Ramos (cell line): ENCODE data around the gene CTU2.

Experiments
- in situ Hi-C: fragments of 300-500 bp; cut with MboI; formaldehyde crosslinking; loops from one replicate; pipeline ENCODE4 v1.14.3; 2022; ENCODE audit warnings: low sequenced_read_pairs; ENCODE audit not compliant: unreplicated experiment

Gene CTU2

GRCh38 chr16:88681084-88681680 lies 25.1 kb upstream of the CTU2 start:
- in situ Hi-C loops = no loop called here

- in situ Hi-C loops = no loop called here
These were observed 24.4 kb upstream of the CTU2 start for GRCh38 chr16:88681709-88682451.

DNA sequence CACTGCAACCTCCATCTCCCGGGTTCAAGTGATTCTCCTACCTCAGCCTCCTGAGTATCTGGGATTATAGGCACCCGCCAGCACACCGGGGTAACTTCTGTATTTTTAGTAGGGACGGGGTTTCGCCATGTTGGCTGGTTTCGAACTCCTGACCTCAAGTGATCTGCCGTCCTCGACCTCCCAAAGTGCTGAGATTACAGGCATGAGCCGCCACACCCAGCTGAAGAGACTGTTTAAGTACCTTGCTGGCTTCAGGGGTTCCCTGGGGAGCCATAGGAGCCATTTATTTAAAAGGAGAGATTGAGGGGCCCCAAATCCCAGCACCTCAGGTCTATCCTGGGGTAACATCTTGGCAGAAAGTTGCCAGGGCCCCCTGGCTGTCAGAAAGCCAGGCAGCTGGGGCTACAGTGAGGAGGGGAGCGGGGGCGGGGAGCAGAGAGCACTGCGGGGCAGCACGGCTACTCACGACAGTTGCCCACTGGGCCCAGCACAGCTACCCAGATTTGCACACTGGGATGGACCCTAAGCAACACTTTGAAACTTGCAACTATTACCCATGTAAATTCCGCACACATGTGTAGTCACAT lies 21.6 kb upstream of the CTU2 start:
- in situ Hi-C loops = no loop called here

DNA sequence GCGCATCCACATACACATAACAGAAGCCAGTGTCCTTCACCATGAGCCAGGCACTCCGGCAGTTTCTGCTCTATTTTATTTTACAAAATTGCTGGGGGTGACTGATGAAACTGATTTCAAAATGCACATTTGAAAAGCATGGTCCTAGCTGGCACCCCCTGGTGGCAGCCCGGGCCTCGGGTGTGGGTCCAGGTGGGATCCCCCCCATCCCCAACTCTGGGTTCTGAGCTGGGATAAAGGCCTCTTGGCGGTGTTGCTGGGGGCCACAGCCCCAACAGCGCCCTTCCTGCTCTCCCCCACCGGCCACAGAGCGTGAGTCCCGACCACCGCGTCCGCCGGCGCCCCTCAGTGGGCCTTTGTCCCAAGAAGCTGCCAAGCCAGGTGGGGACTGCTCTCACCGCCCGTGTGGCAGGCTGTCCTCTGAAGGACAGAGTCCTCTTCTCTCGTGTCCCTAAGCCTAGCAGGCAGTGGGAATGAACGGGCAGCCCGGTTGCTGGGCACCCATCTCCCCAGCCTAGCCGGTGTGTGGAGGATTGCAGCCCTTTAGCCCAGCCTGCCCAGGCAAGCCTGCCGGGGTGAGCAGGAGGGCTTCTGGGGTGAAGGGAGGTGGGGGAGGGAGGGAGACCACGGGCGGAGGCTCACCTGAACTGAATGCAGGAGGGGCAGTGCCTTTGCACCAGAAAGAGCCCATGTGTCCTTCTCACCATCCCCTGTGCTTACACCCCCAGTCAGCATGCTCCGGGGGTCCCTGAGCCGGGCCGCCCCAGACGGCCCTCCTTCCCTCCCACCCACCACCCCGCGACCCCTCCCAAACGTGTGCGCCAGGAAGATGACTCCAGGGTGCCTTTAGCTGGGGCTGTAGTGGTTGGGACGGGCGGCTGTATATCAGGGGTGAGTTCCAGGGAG lies 20.9 kb upstream of the CTU2 start:
- in situ Hi-C loops = no loop called here

GRCh38 chr16:88686062-88686438 lies 20.3 kb upstream of the CTU2 start:
- in situ Hi-C loops = no loop called here

GRCh38 chr16:88686439-88687253 lies 19.7 kb upstream of the CTU2 start, which contains the start of gene SNAI3:
SNAI3 (minus strand) TSS chr16:88686507; CDS start chr16:88686406, 101 bp downstream.
- in situ Hi-C loops = no loop called here

- in situ Hi-C loops = no loop called here
These were observed 19.1 kb upstream of the CTU2 start for GRCh38 chr16:88687254-88687576.

- in situ Hi-C loops = no loop called here
These were observed 18.7 kb upstream of the CTU2 start for GRCh38 chr16:88687676-88688012.

DNA sequence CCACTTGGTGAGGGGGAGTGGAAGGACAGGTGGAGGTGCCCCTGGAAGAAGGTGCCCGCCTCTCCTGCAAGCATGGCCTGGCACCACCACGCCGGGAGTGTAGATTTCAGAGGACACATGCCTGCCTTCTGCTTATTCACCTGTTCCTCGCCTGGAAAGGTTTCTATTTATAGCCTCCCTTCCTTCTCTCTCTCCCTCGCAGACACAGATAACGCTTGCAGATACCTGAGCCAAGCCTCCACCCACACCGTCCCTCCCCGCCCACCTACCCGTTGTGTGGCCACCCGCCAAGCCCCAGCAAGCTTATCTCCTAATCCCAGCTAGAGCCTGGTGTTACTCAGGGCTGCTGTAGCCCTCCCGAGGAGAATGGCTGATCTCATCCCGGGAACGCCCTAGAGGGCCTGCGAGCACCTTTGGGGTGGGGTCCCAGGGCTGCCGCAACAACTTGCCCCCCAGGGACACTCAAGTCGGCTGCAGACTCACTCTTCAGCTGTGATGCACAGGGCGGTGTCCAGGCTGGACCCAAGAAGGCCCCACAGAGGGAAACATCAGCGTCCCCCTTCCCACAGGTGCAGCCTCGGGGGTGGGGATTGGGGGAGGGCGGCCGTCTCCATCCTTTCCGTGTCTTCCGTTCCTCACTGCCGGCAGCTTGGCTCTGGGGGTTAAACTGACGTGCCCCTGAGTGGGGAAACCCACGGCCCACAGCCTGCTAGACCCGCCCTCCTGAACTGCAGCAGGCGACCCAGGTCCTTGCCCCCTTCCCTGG lies 18.1 kb upstream of the CTU2 start:
- in situ Hi-C loops = no loop called here

- in situ Hi-C loops = no loop called here
These were observed 15.8 kb upstream of the CTU2 start for GRCh38 chr16:88690341-88691128.

- in situ Hi-C loops = no loop called here
These were observed 15.0 kb upstream of the CTU2 start for GRCh38 chr16:88691129-88691813.

GRCh38 chr16:88691924-88692560 lies 14.3 kb upstream of the CTU2 start:
- in situ Hi-C loops = no loop called here

GRCh38 chr16:88692861-88693260 lies 13.4 kb upstream of the CTU2 start:
- in situ Hi-C loops = no loop called here

DNA sequence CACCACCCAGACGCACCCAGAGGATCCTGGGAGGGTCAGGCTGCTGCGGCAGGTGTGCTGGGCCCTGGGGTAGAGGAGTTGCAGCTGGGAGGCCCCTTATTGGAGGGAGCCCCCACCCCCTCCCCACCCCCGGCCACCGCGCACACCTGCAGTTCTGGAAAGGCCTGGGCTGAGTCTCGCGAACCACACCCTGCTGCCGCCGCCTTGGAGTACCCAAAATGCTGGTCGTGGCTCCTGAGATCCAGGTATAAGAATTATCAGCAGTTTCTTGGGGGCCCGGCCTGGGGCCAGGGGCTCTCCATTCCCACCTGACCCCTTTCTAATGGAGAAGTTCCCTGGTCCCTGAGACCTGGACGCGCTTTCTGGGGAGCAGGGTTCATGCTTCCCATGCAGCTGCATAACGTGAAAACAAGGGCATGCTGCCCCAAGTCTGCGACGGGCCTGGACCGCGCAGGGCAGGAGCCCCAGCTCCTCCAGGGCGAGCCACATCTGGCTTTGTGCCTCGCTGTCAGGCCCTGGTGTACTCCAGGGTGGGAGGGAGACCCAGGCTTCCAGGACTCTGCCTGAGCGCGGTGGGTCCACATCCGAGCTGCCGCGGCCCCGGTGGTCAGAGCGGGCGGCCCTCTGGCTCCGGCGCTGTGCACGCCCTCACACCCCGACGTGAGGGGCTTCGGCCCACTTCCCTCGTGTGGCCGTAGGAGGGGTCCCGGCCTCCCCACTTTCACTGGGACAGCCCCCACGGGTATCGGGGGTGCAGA lies 12.7 kb upstream of the CTU2 start:
- in situ Hi-C loops = no loop called here

DNA sequence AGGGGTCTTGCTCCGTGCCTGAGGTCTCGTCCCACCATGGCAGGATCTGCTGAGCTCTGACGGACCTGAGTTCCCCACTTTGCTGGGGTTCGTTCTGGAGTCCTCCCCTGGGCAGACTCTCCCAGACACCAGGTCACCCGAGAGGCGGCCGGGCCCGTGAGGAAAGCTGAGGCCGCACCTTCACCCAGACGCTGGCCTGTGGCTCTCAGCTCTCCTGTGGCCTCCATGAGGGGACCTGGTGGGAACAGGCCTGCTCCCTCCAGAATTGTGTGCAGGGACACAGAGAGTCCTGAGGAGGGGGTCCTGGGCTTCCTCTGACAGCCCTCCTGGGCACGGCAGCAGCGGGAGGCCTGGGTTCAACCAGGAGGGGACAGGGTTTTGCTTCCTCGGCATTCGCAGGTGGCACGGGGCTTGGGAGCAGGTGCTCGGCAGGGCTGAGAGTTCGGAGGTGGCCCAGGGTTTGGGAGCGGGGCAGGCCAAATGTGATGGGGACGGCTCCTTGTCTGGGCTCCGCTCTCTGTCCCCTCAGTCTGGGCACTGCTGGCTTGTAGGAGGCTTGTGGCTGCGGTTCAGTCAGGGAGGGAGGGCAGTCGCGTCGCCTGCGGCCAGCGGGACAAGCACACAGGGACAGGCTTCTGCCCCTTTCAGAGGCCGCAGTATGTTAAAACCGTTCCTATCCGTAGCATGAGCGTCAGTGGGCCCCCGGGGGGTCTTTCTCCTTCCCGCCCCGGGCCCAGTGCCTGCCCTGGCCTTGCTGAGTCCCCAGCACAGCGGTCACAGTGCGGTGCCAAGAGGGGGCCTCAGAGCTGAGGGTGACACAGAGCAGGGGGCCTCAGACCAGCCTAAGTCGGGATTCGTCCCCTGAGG lies 11.8 kb upstream of the CTU2 start:
- in situ Hi-C loops = no loop called here

- in situ Hi-C loops = no loop called here
These were observed 11.1 kb upstream of the CTU2 start for GRCh38 chr16:88695218-88695617.
